ENCODE measurements around the gene VPS45.

VPS45 gene

DNA sequence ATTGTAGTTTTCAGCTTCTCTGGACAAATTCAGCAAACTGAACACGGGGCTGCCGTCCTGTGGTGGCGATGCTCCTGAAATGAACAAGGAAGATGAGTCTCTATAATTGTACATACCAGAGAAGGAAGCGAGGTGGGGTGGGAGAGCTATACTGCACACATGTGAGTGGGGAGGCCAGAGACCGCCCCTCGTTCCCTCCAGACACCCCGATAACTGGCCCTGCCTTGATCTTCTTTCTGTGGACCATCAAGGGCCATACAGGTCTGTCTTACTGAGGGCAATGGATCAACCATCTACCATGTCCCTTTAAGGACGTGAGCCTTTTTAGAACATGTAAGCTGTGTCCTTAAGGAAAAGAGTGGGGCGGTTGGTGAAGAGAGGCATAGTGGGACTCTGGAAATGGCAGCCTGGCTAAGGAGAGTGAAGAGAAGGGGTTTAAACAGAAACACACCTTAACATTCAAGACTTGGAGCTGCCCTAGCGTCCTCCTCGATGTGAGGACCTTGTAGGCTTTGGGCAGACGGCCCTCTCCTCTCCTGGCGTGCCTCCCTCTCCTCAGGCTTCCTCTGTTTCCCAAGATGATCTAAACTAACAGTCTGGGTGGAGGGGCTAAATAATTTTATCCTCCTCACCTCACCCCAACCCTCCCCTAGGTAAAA lies 88.0 kb downstream of the VPS45 start:
- no peak for TF ChIP-seq CTCF (IDR thresholded peaks at IDR 0.05; ENCODE audit: insufficient read depth, low read depth, low read length, missing control alignments)
- H3K4me3 ChIP-seq (ENCODE audit: low read length): no peak overlapping the region
- no peak for DNase-seq (ENCODE audit: low read depth)

DNA sequence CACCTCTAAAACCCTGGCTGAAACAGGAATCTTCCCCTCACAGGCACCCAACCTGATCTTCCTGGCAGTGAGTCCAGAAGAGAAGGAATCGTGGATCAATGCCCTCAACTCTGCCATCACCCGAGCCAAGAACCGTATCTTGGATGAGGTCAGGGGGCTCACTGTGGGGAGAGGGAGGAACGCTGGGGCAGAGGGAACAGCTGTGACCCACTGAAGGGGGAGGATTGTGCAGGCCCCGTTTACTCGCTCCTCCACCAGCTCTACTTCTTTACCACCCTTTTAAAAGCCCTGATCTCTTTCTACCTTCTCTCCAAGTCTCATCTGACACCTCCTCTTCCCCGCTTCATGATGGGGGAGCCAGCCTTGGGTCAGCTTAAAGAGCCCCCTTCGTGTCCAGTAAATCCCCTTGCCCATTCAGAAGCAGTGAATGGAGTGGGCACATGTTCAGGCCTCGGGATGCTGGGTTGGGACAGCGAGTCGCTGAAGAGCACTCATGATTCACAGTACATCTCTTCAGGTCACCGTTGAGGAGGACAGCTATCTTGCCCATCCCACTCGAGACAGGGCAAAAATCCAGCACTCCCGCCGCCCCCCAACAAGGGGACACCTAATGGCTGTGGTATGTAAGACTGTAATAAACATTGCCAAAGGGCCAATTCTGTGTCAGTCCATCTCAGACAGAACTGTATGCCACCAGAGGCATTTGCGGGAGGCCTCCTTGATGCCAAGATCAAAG lies 89.5 kb downstream of the VPS45 start:
- no peak for TF ChIP-seq CTCF (IDR thresholded peaks at IDR 0.05; ENCODE audit: insufficient read depth, low read depth, low read length, missing control alignments)
- no peak overlapping the region for H3K4me3 ChIP-seq (ENCODE audit: low read length)
- no peak for DNase-seq (ENCODE audit: low read depth)

DNA sequence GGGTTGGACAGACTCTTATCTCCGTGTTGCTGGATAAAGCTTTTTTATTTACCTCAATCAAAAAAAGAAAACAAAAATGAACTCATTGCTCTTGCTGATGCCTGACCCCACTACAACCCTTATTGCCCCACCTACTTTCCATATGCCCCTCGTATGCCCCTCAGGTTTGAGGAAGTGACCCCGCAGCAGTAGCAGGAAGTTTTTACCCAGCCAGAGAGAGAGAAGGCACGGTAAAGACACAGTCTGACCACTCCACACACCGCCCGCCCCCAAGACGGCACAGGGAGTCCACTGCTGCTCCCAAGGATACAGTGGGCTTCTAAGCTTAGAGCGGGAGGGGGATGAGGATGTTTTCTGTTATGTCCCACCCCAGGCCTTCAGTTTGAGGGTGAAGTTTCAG lies 92.0 kb downstream of the VPS45 start:
- DNase-seq (ENCODE audit: low read depth): no peak
- no peak for TF ChIP-seq CTCF (IDR thresholded peaks at IDR 0.05; ENCODE audit: insufficient read depth, low read depth, low read length, missing control alignments)
- no peak overlapping the region for H3K4me3 ChIP-seq (ENCODE audit: low read length)

- DNase-seq (ENCODE audit: low read depth): no peak
- TF ChIP-seq CTCF (IDR thresholded peaks at IDR 0.05; ENCODE audit: insufficient read depth, low read depth, low read length, missing control alignments): no peak
- H3K4me3 ChIP-seq (ENCODE audit: low read length): no peak overlapping the region
Observed at GRCh38 chr1:150160964-150161621, 93.5 kb downstream of the VPS45 start.

GRCh38 chr1:150161747-150162581 lies 94.4 kb downstream of the VPS45 start:
- TF ChIP-seq CTCF (IDR thresholded peaks at IDR 0.05; ENCODE audit: insufficient read depth, low read depth, low read length, missing control alignments): peak; percentile 8
- no peak overlapping the region for H3K4me3 ChIP-seq (ENCODE audit: low read length)
- peak; percentile 16 for DNase-seq (ENCODE audit: low read depth)

DNA sequence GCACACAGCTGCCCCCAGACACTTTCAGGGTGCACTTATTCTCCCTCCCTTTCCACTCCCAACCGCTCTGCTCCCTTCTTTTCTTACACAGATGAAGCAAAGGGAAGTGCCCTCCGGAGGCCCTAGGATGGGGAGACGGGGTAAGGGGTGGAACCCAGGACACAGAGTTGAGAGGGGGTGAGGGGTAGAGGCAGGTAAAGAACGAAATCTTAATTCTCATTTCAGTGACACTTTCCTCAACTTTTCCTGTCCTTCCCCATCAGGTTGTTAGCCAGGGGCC lies 94.9 kb downstream of the VPS45 start:
- DNase-seq (ENCODE audit: low read depth): no peak
- no peak for TF ChIP-seq CTCF (IDR thresholded peaks at IDR 0.05; ENCODE audit: insufficient read depth, low read depth, low read length, missing control alignments)
- H3K4me3 ChIP-seq (ENCODE audit: low read length): peak overlapping the region; percentile 41
